NCI-H748 treated with DMSO at 0.1 percent for 48 hours (cell line): ENCODE data around the gene CLCN7.

Source experiments
- DNase-seq: peaks from one replicate; lab custom pipeline; 2025; lab: John Stamatoyannopoulos, UW

Gene CLCN7

DNA sequence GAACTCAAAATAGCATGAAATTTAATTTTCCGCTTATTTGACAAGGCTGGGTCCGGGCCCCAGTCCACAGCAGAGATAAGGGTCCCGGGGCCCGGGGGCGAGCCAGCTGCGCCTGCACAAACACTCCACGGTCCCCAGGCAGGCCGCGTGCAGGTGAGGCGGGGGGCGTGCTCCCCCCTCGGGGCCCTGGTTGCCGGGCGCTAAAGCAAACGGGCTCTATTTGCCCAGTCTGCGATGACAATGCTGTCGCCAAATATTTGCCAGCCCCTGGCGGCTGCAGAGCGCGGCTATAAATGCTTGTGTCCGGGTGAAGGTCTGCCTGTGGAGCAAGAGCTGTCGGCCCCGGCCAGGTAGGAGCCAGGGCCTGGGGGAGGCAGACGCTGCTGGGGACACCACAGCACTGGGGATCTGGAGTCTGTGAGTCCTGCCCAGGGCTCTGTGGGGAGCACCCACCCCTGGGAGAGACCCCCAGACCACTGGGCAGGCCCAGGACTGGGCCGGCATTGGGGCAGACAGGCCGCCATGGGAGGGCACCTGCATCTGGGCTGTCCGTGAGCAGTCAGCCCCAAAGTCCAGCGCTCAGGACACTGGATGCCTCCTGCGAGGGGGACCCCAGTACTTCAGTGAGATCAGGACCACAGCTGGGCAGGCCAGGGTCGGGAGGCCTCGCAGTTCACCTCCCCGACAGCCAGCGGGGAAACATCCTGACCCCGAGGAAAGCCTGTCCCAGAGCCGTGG lies 43.9 kb downstream of the CLCN7 start, which contains the start of gene PERCC1:
PERCC1 (plus strand) TSS at position 320 of the 738 bp plus-strand sequence. CDS start 1,516 bp downstream, outside the sequence.
- DNase-seq, result peak; percentile 5

DNA sequence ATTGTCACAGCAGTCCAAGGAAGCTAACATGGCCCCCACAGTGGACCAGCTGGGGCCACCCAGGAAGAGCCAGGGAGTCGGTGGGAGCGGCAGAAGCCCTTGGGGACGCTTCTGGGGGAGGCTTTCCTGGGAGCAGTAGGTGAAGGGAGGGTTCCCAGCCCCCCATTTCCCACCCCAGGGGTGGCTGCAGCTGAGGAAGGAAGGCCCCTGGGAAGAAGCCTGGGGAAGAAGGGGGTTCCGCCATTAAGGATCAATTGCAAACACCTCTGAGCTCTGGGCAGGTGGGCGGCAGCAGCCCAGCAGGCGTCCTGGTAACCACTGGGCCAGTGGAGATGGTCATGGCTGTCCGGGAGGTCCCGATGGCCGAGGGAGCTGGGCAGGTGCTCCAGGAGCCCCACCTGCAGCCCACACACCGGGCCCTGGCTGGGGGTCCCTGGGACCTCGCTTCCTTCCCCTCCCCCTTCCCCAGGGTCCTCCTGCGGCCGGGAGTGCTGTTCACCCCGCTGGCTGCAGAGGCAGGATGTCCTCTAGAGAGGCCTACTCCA lies 44.5 kb downstream of the CLCN7 start:
- DNase-seq, result no peak

GRCh38 chr16:1429631-1430030 lies 45.2 kb downstream of the CLCN7 start:
- no peak for DNase-seq

DNA sequence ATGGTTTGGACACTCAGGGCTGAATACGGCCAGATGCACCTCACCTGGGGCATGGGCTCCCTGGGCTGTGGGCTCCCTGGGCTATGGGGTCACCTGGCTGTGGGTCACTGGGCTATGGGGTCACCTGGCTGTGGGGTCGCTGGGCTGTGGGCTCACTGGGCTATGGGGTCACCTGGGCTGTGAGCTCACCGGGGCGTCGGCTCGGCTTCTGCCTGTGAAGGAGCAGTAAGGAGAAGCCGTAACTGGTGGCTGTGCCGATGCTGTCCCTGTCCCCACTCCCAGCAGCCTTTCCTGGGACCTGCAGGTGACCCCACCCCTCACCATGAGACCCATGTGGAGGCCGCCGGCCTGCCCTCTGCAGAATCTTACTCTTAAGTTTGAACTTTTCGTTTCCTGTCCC lies 45.8 kb downstream of the CLCN7 start:
- no peak for DNase-seq

GRCh38 chr16:1428511-1428910 lies 46.3 kb downstream of the CLCN7 start:
- DNase-seq, result no peak

DNA sequence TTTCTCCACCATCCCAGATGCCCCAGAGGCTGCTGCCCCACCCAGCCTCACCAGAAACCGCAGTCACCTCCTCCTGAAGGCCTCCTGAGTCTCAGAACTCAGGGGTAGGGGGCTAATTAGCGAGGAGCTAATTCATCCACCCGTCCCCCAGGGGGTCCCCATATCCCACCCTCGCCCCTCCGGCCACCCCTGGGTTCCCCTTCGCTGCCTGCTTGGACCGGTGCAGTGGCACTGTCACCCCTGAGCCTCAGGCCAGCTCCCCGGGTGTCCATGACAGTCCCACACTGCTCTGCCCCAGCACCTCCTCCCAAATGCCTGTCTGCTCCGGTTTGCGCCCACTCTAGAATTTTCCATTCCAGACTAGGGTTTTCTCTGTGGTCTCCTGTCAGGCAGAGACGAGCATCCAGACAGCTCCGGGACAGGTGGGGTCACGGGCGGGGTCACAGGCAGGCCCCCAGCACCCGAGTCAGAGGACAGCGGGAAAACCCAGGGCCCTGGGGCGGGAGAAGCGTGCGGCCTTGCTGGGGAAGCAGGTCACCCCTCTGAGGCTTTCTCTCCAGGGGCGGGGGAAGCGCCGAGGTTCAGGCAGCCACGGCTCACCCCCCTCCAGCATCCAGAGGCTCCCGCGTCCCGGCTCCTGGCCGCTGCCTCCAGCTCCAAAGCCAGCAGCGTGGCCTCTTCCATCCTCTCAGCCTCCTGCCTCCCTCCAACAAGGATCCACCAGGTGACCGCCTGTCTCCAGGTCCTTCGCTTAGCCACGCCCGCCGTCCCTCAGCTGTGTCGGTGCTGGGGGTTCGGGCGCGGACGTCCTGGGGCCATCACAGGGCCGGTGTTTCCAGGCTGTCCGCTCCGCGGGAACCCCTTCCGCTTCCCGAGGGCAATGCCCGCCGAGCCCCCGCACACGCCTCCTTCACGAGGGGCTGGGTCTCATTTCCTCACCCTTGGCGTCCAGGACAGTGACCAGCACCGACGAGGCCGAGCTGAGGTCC lies 47.1 kb downstream of the CLCN7 start:
- DNase-seq, result no peak

DNA sequence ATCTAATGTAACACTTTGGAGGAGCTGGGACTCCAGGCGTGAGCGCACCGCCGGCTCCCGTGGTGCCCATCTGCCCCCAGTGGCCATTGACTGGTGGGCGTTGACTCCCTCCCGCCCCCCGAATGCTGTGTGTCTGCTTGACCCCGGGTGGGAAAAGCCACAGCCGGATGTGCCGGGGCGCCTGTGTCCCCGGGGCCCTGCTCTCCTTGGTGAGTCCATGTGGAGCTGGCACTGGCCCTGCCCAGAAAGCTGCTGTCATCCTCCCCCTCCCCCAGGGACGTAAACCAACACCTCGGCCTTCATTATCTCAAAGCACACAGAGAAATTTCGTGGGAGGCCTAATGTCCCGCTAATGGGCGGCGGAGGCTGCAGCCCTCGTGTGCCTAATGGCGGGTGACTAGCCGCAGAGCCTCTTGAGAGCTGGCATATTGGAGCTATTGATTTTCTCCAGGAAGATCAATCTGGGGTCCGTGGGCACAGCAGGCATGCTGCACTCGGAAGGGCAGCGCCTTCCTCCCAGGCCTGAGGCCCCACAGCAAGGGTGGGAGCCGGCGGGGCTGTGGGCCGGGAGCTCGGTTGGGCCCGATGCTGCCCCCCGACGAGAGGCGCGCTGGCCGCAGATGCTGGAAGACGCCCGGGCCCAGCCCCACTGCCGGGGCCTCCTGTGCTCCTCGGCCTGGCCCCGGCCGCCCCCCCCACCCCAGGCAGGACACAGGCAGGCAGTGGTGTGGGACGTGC lies 47.9 kb downstream of the CLCN7 start:
- no peak for DNase-seq

GRCh38 chr16:1425616-1426370 lies 49.0 kb downstream of the CLCN7 start:
- no peak for DNase-seq

- DNase-seq, result no peak
Measured at GRCh38 chr16:1424028-1424427, 50.8 kb downstream of the CLCN7 start.

DNA sequence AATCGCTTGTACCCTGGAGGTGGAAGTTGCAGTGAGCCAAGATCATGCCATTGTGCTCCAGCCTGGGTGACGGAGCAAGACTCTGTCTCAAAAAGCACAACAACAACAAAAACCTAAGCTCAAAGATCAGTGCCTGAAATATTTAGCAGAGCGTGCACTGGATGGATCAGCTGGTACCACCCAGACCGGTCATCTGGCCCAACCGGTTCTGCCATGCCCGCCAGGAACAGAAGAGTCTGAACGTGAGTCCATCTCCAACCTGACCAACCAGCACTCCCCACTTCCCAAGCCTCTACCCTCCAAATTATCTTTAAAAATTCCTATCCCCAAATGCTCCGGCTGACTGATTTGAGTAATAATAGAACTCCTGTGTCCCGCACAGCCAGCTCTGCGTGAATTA lies 52.8 kb downstream of the CLCN7 start:
- DNase-seq, result no peak

GRCh38 chr16:1420111-1420539 lies 54.7 kb downstream of the CLCN7 start:
- no peak for DNase-seq

DNA sequence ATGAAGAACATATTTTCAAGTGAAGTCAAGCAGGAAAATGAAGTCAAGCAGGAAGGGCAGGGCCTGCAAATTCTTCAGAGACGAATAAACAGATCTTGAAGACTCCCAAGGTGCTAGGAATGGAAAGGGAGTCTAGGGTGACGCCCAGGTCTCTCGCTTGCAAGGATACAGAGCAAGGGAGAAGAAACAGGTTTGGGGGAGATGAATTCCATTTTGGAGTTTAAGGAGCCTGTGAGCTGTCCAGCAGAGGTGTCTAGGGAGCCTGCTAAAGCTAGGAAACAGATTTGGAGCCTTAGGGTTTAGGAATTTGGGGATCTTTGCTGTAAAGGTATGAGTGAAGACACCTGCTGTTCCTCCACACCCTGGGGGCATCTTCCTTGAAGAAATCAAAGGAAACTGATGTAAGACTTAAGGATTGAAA lies 58.3 kb downstream of the CLCN7 start:
- no peak for DNase-seq

- peak; percentile 2 for DNase-seq
Measured at GRCh38 chr16:1414532-1415260, 60.1 kb downstream of the CLCN7 start, which contains the start of gene UNKL. UNKL (minus strand) TSS chr16:1414704; CDS start chr16:1414691, 13 bp downstream.

DNA sequence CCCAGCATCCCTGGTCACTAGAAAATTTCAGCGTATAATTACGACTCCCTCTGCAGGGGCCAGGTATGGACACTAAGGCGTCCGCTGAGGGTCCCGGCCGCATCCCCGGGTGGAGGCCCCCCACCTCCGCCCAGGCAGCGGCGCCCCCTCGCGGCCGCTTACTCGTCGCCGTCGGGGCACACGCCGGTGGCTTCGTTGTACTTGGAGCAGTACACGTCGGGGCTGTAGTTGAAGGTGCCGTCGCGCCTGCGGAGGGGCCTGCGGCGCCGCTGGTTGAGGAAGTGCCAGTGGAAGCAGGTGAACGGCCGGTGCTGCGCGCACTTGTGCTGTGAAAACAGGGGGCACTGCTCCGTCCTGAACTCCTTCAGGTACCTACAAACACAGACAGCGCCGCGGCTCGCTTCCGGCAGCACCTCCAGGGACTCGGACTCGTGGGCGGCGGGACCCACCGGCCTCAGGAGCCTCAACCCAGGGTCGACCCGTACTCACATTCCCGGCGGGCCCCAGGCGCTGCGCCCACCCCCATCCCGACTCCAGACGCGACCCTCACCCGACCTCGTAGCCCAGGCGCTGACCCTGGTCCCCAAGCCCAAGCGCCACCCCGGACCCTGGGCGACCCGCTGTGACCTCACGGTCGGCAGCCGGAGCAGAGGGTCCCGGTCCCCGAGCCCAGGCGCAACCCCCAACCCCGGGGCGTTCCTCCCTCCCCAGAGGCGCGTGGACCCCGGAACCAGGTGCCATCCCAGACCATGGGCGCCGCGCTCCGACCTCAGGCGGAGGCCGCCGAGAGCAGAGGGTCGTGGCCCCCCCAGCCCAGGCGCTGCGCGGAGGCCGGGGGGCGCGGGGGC lies 60.9 kb downstream of the CLCN7 start:
- peak; percentile 37 for DNase-seq

GRCh38 chr16:1412847-1413246 lies 62.0 kb downstream of the CLCN7 start:
- no peak for DNase-seq

GRCh38 chr16:1408171-1408837 lies 66.5 kb downstream of the CLCN7 start:
- DNase-seq, result peak; percentile 49

- no peak for DNase-seq
Measured at GRCh38 chr16:1407753-1408152, 67.1 kb downstream of the CLCN7 start.

DNA sequence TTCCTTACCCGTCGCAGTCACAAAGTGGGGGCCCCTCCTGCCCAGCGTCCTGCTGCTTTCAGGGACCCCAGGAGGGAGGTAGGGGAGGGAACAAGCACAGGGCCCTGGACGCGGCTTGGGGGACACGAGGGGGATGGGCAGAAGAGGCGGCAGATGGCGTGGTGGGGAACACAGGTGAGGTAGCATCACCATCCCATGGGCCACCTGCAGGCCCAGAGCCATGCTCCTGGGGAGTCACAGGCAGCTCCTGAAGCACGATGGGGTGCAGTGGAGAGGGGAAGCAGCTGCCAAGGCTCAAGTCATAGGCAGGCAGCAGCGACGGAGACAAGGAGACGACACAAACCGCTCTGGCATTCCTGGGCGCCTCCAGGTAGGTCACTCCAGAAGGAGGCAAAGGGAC lies 71.1 kb downstream of the CLCN7 start:
- no peak for DNase-seq

GRCh38 chr16:1403036-1403435 lies 71.8 kb downstream of the CLCN7 start:
- DNase-seq, result no peak
